Measurements from ENCODE around the gene FERMT1. TPM values are rescaled to one million over a fixed set of nuclear protein-coding genes. Genes with fewer than 3 reads are reported as not detected.

The FERMT1 gene
- total and polyA plus RNA-seq, 2 donors (not counting 1 experiment from before 2014, with no cell fraction given) = not detected

- no peaks in the 10 kb centered on the region for H3K27me3 Mint-ChIP-seq
- intact Hi-C loops (cut with micrococcal nuclease) = no loop called here
- no peak overlapping the region for H3K27ac Mint-ChIP-seq
- no peaks in the 10 kb centered on the region for H3K4me1 Mint-ChIP-seq
- Histone ChIP-seq H3K36me3 (replicated peaks in 1 of 2; ENCODE audit: control extremely low read depth in 1 of 2, control insufficient read depth in 1 of 2, extremely low read depth in 1 of 2, insufficient read depth in 2 of 2, low read length in 1 of 2) (peaks cover 1 to 44% of the 10 kb centered on the region in 2 experiments), H3K4me3 (ENCODE audit: control extremely low read depth in 1 of 5, extremely low read depth in 1 of 5, insufficient read depth in 1 of 5, low read depth in 2 of 5, low read length in 4 of 5) (no peak overlapping the region), H2AFZ (ENCODE audit: insufficient read depth, low read depth, low read length, poor library complexity, severe bottlenecking) (no peak overlapping the region), H3K79me2 (ENCODE audit: control insufficient read depth, insufficient read depth, low read length) (no peaks in the 10 kb centered on the region), H4K20me1 (ENCODE audit: control insufficient read depth, insufficient read depth, low read length, poor library complexity, severe bottlenecking) (no peaks in the 10 kb centered on the region), H3K27ac (ENCODE audit: low read length in 2 of 2) (no peak overlapping the region), H3K4me2 (replicated peaks; ENCODE audit: low read depth, low read length, poor library complexity, severe bottlenecking) (no peak overlapping the region), H3K9me3 (ENCODE audit: control extremely low read depth in 1 of 3, control insufficient read depth in 2 of 3, insufficient read depth in 1 of 3, low read length in 2 of 3) (peaks cover 0 to 9% (median 0%) of the 10 kb centered on the region in 3 donors), H3K4me1 (ENCODE audit: control insufficient read depth in 2 of 2, insufficient read depth in 2 of 2, low read length in 2 of 2) (no peaks in the 10 kb centered on the region), H3K9ac (ENCODE audit: low read length) (no peak overlapping the region), H3K27me3 (replicated peaks in 1 of 4; ENCODE audit: control extremely low read depth in 1 of 4, control insufficient read depth in 3 of 4, insufficient read depth in 4 of 4, low read length in 3 of 4) (no peaks in the 10 kb centered on the region)
- no peak for DNase-seq
- no peak for ATAC-seq (ENCODE audit: low read depth)
- POLR2A ChIA-PET = no interaction called here
- CTCF ChIA-PET = no interaction called here
- no peak overlapping the region for H3K4me3 Mint-ChIP-seq
- WGBS (ENCODE audit: insufficient coverage) = 97% methylated on average over 3 of the region's 3 CpGs
- no peak for TF ChIP-seq EZH2 (IDR thresholded peaks at IDR 0.05; ENCODE audit: borderline replicate concordance, insufficient read depth, low read depth, low read length, poor library complexity, severe bottlenecking)
- TF ChIP-seq, protein P1, sequence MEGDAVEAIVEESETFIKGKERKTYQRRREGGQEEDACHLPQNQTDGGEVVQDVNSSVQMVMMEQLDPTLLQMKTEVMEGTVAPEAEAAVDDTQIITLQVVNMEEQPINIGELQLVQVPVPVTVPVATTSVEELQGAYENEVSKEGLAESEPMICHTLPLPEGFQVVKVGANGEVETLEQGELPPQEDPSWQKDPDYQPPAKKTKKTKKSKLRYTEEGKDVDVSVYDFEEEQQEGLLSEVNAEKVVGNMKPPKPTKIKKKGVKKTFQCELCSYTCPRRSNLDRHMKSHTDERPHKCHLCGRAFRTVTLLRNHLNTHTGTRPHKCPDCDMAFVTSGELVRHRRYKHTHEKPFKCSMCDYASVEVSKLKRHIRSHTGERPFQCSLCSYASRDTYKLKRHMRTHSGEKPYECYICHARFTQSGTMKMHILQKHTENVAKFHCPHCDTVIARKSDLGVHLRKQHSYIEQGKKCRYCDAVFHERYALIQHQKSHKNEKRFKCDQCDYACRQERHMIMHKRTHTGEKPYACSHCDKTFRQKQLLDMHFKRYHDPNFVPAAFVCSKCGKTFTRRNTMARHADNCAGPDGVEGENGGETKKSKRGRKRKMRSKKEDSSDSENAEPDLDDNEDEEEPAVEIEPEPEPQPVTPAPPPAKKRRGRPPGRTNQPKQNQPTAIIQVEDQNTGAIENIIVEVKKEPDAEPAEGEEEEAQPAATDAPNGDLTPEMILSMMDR (IDR thresholded peaks at IDR 0.05) = no peak
- H3K9me3 Mint-ChIP-seq (ENCODE audit: insufficient read depth) = no peaks in the 10 kb centered on the region
These were observed 84.6 kb downstream of the FERMT1 start for GRCh38 chr20:6038256-6038655.

DNA sequence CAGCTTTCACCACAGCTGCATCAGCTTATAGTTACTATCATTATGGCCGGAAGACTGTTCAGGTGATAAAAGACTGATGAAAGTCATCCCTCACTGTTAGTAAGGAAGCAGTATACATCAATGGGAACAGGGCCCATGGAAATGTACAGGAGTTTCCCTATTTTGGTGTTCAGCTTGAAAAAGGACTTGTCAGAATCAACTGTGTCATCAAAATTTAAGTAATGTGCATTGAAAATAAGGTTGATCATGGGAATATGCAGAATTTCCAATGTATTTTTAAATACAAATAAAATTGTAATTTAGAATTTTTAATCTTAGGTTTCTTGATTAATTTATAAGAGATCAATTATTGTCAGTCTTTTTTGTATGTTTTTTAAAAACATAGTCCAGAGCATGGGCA lies 85.7 kb downstream of the FERMT1 start:
- Histone ChIP-seq H3K9ac (ENCODE audit: low read length) (no peak overlapping the region), H3K27ac (ENCODE audit: low read length in 2 of 2) (no peak overlapping the region), H2AFZ (ENCODE audit: insufficient read depth, low read depth, low read length, poor library complexity, severe bottlenecking) (no peak overlapping the region), H3K9me3 (ENCODE audit: control extremely low read depth in 1 of 3, control insufficient read depth in 2 of 3, insufficient read depth in 1 of 3, low read length in 2 of 3) (peaks cover 0 to 9% (median 0%) of the 10 kb centered on the region in 3 donors), H3K79me2 (ENCODE audit: control insufficient read depth, insufficient read depth, low read length) (no peaks in the 10 kb centered on the region), H3K36me3 (replicated peaks in 1 of 2; ENCODE audit: control extremely low read depth in 1 of 2, control insufficient read depth in 1 of 2, extremely low read depth in 1 of 2, insufficient read depth in 2 of 2, low read length in 1 of 2) (peaks cover 1 to 50% of the 10 kb centered on the region in 2 experiments), H3K27me3 (replicated peaks in 1 of 4; ENCODE audit: control extremely low read depth in 1 of 4, control insufficient read depth in 3 of 4, insufficient read depth in 4 of 4, low read length in 3 of 4) (no peaks in the 10 kb centered on the region), H3K4me3 (ENCODE audit: control extremely low read depth in 1 of 5, extremely low read depth in 1 of 5, insufficient read depth in 1 of 5, low read depth in 2 of 5, low read length in 4 of 5) (no peak overlapping the region), H3K4me1 (ENCODE audit: control insufficient read depth in 2 of 2, insufficient read depth in 2 of 2, low read length in 2 of 2) (no peaks in the 10 kb centered on the region), H4K20me1 (ENCODE audit: control insufficient read depth, insufficient read depth, low read length, poor library complexity, severe bottlenecking) (no peaks in the 10 kb centered on the region), H3K4me2 (replicated peaks; ENCODE audit: low read depth, low read length, poor library complexity, severe bottlenecking) (no peak overlapping the region)
- intact Hi-C loops (cut with micrococcal nuclease) = no loop called here
- Mint-ChIP-seq H3K4me3 (no peak overlapping the region), H3K27me3 (no peaks in the 10 kb centered on the region), H3K9me3 (ENCODE audit: insufficient read depth) (no peaks in the 10 kb centered on the region), H3K4me1 (no peaks in the 10 kb centered on the region), H3K27ac (no peak overlapping the region)
- no CpG with 5 or more reads among the region's 1 CpG for WGBS (ENCODE audit: insufficient coverage)
- ATAC-seq (ENCODE audit: low read depth) (no peak), DNase-seq (no peak)
- CTCF ChIA-PET = interaction anchor here (2.1 kb wide), 1 partner anchor 509 kb away, joined by 5 read pairs; no protein-coding TSS in a partner anchor
- no peak for TF ChIP-seq EZH2 (IDR thresholded peaks at IDR 0.05; ENCODE audit: borderline replicate concordance, insufficient read depth, low read depth, low read length, poor library complexity, severe bottlenecking)
- TF ChIP-seq, protein P1 (IDR thresholded peaks at IDR 0.05) = no peak
- POLR2A ChIA-PET = no interaction called here

All from B cell (primary cell).